Activated CD4-positive, CD25-positive, alpha-beta regulatory T cell treated with anti-CD3 and anti-CD28 coated beads, Interleukin-2, amount 50 U/mL, for 72 hours (primary cell): ENCODE data around the gene GIPC1.

ENCODE experiments used
- DNase-seq: peaks from one replicate; pipeline ENCODE4 v3.0.0; 2021

The GIPC1 gene

GRCh38 chr19:14432791-14433553 is 63.0 kb downstream of the GIPC1 start, which contains the start of gene PKN1:
TSS of gene PKN1 (plus strand) at chr19:14433306. CDS start at chr19:14433522, 216 bp downstream.
- peak; percentile 71 for DNase-seq

- DNase-seq: no peak
Observed at GRCh38 chr19:14430712-14431111, 65.2 kb downstream of the GIPC1 start.

DNA sequence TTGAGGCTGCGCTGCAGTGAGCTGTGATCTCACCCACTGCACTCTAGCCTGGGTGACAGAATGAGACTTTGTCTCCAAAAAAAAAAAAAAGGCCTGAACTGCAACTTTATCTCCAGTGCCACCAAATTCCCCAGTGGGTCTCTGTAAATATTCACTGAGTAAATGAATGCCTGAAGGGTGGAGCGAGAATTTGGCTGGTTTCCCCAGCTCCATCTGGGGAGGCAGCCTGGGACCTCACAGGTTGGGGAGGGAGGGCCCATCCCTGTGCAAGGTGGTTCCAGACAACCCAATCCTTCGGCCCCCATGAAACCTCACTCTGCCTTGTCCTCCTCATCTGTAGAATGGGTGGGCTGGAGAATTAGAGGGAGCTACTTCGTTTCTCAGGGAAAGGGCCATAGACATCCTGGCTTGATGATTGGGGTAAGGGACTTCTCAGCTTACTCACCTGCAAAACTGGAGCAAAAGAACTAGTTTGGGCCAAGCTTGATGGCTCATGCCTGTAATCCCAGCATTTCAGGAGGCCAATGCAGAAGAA is 67.0 kb downstream of the GIPC1 start:
- no peak for DNase-seq
